Measurements from ENCODE around the gene MFSD2A.
"Not testable (repeated sequence)": the region's sequence is repeated elsewhere in the genome, so short reads cannot be mapped to it uniquely, and the experiment has no call there.

Gene MFSD2A

GRCh38 chr1:39954870-39955546 lies at the start of gene MFSD2A:
Gene MFSD2A (plus strand): TSS chr1:39955145. CDS start chr1:39955293, 148 bp downstream.
- peak; percentile 84 for DNase-seq

GRCh38 chr1:39905172-39905571 lies 49.8 kb upstream of the MFSD2A start:
- in situ Hi-C loops (cut with MboI; ENCODE audit: low pct_unique_long_range_greater_than_20kb, low sequenced_read_pairs) = no loop called here
- no peak for DNase-seq

More at GRCh38 chr1:39954870-39955546, at the start of gene MFSD2A:
- in situ Hi-C loops (cut with MboI; ENCODE audit: low pct_unique_long_range_greater_than_20kb, low sequenced_read_pairs) = no loop called here

- DNase-seq = peak; percentile 53
- in situ Hi-C loops (cut with MboI; ENCODE audit: low pct_unique_long_range_greater_than_20kb, low sequenced_read_pairs) = no loop called here
Measured at GRCh38 chr1:39907528-39908453, 47.2 kb upstream of the MFSD2A start.

GRCh38 chr1:39908534-39908933 lies 46.4 kb upstream of the MFSD2A start:
- in situ Hi-C loops (cut with MboI; ENCODE audit: low pct_unique_long_range_greater_than_20kb, low sequenced_read_pairs) = no loop called here
- DNase-seq = no peak

- no peak for DNase-seq
- in situ Hi-C loops (cut with MboI; ENCODE audit: low pct_unique_long_range_greater_than_20kb, low sequenced_read_pairs) = no loop called here
Measured at GRCh38 chr1:39910263-39910662, 44.7 kb upstream of the MFSD2A start.

- in situ Hi-C loops (cut with MboI; ENCODE audit: low pct_unique_long_range_greater_than_20kb, low sequenced_read_pairs); DNase-seq: not testable (repeated sequence)
Measured at GRCh38 chr1:39913136-39913535, 41.8 kb upstream of the MFSD2A start.

GRCh38 chr1:39915499-39916129 lies 39.3 kb upstream of the MFSD2A start:
- no peak for DNase-seq
- in situ Hi-C loops (cut with MboI; ENCODE audit: low pct_unique_long_range_greater_than_20kb, low sequenced_read_pairs) = no loop called here

GRCh38 chr1:39917825-39918224 lies 37.1 kb upstream of the MFSD2A start:
- no peak for DNase-seq
- in situ Hi-C loops (cut with MboI; ENCODE audit: low pct_unique_long_range_greater_than_20kb, low sequenced_read_pairs) = no loop called here

- DNase-seq = peak; percentile 90
- in situ Hi-C loops (cut with MboI; ENCODE audit: low pct_unique_long_range_greater_than_20kb, low sequenced_read_pairs) = no loop called here
Measured at GRCh38 chr1:39919545-39919944, 35.4 kb upstream of the MFSD2A start.

- in situ Hi-C loops (cut with MboI; ENCODE audit: low pct_unique_long_range_greater_than_20kb, low sequenced_read_pairs) = loop anchor here (10.0 kb wide), 1 partner anchor 53 kb away; no protein-coding TSS in a partner anchor
- no peak for DNase-seq
Measured at GRCh38 chr1:39922251-39922688, 32.7 kb upstream of the MFSD2A start.

GRCh38 chr1:39925721-39926342 lies 29.1 kb upstream of the MFSD2A start:
- in situ Hi-C loops (cut with MboI; ENCODE audit: low pct_unique_long_range_greater_than_20kb, low sequenced_read_pairs) = loop anchor here (10.0 kb wide), 1 partner anchor 49 kb away; no protein-coding TSS in a partner anchor
- DNase-seq = no peak

GRCh38 chr1:39926343-39926793 lies 28.6 kb upstream of the MFSD2A start:
- in situ Hi-C loops (cut with MboI; ENCODE audit: low pct_unique_long_range_greater_than_20kb, low sequenced_read_pairs) = loop anchor here (10.0 kb wide), 1 partner anchor 48 kb away; no protein-coding TSS in a partner anchor
- peak; percentile 65 for DNase-seq

GRCh38 chr1:39926820-39927219 lies 28.1 kb upstream of the MFSD2A start:
- in situ Hi-C loops (cut with MboI; ENCODE audit: low pct_unique_long_range_greater_than_20kb, low sequenced_read_pairs) = loop anchor here (10.0 kb wide), 1 partner anchor 48 kb away; no protein-coding TSS in a partner anchor
- DNase-seq = no peak

- DNase-seq = no peak
- in situ Hi-C loops (cut with MboI; ENCODE audit: low pct_unique_long_range_greater_than_20kb, low sequenced_read_pairs) = loop anchor here (10.0 kb wide), 1 partner anchor 47 kb away; no protein-coding TSS in a partner anchor
Measured at GRCh38 chr1:39927538-39927937, 27.4 kb upstream of the MFSD2A start.

GRCh38 chr1:39928809-39929587 lies 25.9 kb upstream of the MFSD2A start:
- in situ Hi-C loops (cut with MboI; ENCODE audit: low pct_unique_long_range_greater_than_20kb, low sequenced_read_pairs) = loop anchor here (10.0 kb wide), 1 partner anchor 46 kb away; no protein-coding TSS in a partner anchor
- DNase-seq = no peak

- in situ Hi-C loops (cut with MboI; ENCODE audit: low pct_unique_long_range_greater_than_20kb, low sequenced_read_pairs) = no loop called here
- peak; percentile 82 for DNase-seq
Measured at GRCh38 chr1:39933956-39934941, 20.7 kb upstream of the MFSD2A start.
